T follicular helper cell (primary cell): ENCODE results near the gene PDLIM5.

Experiments used
- DNase-seq: peaks from one replicate; pipeline ENCODE4 v3.0.0-alpha.2; 2020; ENCODE audit warnings: low read depth

Gene PDLIM5

GRCh38 chr4:94559351-94559806 is 107.6 kb downstream of the PDLIM5 start:
- no peak for DNase-seq

- no peak for DNase-seq
Measured at GRCh38 chr4:94561249-94562024, 109.7 kb downstream of the PDLIM5 start.

GRCh38 chr4:94562285-94562684 is 110.5 kb downstream of the PDLIM5 start:
- no peak for DNase-seq

- no peak for DNase-seq
Measured at GRCh38 chr4:94564252-94564651, 112.5 kb downstream of the PDLIM5 start.

GRCh38 chr4:94566420-94566819 is 114.7 kb downstream of the PDLIM5 start:
- DNase-seq: no peak

GRCh38 chr4:94567811-94568210 is 116.1 kb downstream of the PDLIM5 start:
- DNase-seq: no peak

GRCh38 chr4:94570558-94570957 is 118.8 kb downstream of the PDLIM5 start:
- DNase-seq: no peak

- DNase-seq: no peak
Measured at GRCh38 chr4:94571298-94571697, 119.6 kb downstream of the PDLIM5 start.

- DNase-seq: no peak
Measured at GRCh38 chr4:94571715-94572114, 120.0 kb downstream of the PDLIM5 start.

GRCh38 chr4:94574050-94574449 is 122.3 kb downstream of the PDLIM5 start:
- no peak for DNase-seq

- DNase-seq: no peak
Measured at GRCh38 chr4:94574616-94575015, 122.9 kb downstream of the PDLIM5 start.

GRCh38 chr4:94575652-94576051 is 123.9 kb downstream of the PDLIM5 start:
- no peak for DNase-seq

GRCh38 chr4:94576210-94576609 is 124.5 kb downstream of the PDLIM5 start:
- no peak for DNase-seq

GRCh38 chr4:94577136-94577535 is 125.4 kb downstream of the PDLIM5 start:
- no peak for DNase-seq

GRCh38 chr4:94578195-94578594 is 126.5 kb downstream of the PDLIM5 start:
- DNase-seq: no peak

- DNase-seq: no peak
Measured at GRCh38 chr4:94581766-94582165, 130.0 kb downstream of the PDLIM5 start.

GRCh38 chr4:94582517-94582916 is 130.8 kb downstream of the PDLIM5 start:
- DNase-seq: no peak

GRCh38 chr4:94583914-94584641 is 132.3 kb downstream of the PDLIM5 start:
- DNase-seq: no peak

GRCh38 chr4:94588896-94589693 is 137.4 kb downstream of the PDLIM5 start:
- no peak for DNase-seq

GRCh38 chr4:94590493-94590892 is 138.8 kb downstream of the PDLIM5 start:
- DNase-seq: no peak

- DNase-seq: no peak
Measured at GRCh38 chr4:94591289-94591688, 139.5 kb downstream of the PDLIM5 start.

GRCh38 chr4:94595013-94595412 is 143.3 kb downstream of the PDLIM5 start:
- DNase-seq: no peak
